LNCaP clone FGC (cell line): ENCODE data around the gene LRRTM4.

ENCODE experiments used
- DNase-seq: peaks from one replicate; pipeline ENCODE4 v3.0.0-alpha.2; 2011; ENCODE audit warnings: low read depth
- H3K4me3 ChIP-seq: 2 replicates; pipeline ENCODE4 v1.5.1; 2011; ENCODE audit warnings: mild to moderate bottlenecking, low read depth, low read length, control low read depth
- TF ChIP-seq, protein P1 (sequence below): IDR thresholded peaks from 2 replicates; pipeline ENCODE4 v1.5.1; 2012; ENCODE audit warnings: mild to moderate bottlenecking; ENCODE audit not compliant: control insufficient read depth, insufficient read depth; ENCODE audit errors: extremely low read depth

LRRTM4 gene

DNA sequence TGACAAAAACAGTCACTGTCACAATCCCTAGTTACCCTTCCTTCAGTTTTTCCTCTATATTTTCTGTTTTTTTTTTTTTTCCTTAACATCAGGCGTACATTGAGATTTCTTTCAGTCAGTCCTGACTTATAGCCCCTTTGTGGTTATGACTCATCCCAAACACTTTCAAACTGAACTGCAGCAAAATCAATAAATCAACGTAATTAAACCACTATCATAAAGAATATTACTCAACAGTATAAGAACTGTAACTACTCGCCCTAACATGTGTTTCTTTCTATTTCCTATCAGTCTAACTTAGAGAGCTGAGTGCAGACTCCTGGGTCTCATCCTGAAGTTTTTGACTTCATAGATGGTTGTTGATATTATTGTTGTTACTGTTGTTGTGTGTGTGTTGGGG, 523.5 kb downstream of the LRRTM4 start:
- H3K4me3 ChIP-seq: no peak overlapping the region
- TF ChIP-seq, protein P1, sequence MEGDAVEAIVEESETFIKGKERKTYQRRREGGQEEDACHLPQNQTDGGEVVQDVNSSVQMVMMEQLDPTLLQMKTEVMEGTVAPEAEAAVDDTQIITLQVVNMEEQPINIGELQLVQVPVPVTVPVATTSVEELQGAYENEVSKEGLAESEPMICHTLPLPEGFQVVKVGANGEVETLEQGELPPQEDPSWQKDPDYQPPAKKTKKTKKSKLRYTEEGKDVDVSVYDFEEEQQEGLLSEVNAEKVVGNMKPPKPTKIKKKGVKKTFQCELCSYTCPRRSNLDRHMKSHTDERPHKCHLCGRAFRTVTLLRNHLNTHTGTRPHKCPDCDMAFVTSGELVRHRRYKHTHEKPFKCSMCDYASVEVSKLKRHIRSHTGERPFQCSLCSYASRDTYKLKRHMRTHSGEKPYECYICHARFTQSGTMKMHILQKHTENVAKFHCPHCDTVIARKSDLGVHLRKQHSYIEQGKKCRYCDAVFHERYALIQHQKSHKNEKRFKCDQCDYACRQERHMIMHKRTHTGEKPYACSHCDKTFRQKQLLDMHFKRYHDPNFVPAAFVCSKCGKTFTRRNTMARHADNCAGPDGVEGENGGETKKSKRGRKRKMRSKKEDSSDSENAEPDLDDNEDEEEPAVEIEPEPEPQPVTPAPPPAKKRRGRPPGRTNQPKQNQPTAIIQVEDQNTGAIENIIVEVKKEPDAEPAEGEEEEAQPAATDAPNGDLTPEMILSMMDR: no peak
- no peak for DNase-seq

DNA sequence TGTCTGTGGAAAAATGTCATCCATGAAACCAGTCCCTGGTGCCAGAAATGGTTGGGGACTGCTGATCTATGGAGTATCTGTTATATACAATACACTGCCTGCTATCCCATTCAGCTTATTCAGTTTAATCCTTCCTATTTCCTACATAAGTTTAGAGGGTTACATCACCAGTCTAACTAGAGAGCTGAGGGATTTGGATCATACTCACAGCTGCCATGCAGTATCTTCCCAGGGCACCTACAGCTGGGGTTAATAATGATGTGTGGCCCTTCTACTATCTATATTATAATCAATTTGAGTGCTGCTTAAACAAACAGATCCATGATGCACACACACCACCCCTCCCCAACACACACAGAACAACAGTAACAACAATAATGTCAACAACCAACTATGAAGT, 524.0 kb downstream of the LRRTM4 start:
- no peak for DNase-seq
- TF ChIP-seq, protein P1: no peak
- H3K4me3 ChIP-seq: no peak overlapping the region

DNA sequence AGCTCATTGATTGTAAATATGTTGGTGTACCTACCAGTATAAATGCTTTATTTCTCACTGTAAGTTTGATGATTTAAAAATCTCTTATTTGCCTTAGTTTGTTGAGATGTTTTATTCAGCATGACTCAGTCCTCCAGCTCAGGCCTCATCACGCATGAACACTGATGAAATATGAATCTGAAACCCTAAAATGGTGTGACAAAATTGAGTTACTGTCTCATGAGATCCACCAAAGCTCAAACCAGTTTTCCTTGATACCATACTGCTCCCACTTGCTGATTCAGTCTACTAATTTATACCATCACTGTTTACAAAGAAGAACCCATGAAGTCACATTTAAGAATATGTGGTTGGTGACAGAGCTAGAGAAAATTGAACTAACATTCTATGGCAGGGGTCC, 524.9 kb downstream of the LRRTM4 start:
- no peak for DNase-seq
- TF ChIP-seq, protein P1: no peak

GRCh38 chr2:76985387-76986136, 536.6 kb downstream of the LRRTM4 start:
- H3K4me3 ChIP-seq: no peak overlapping the region
- TF ChIP-seq, protein P1: no peak
- no peak for DNase-seq

More for the DNA sequence above, 524.9 kb downstream of the LRRTM4 start:
- H3K4me3 ChIP-seq: no peak overlapping the region

GRCh38 chr2:76984359-76984758, 537.8 kb downstream of the LRRTM4 start:
- H3K4me3 ChIP-seq: no peak overlapping the region
- TF ChIP-seq, protein P1: no peak
- no peak for DNase-seq

GRCh38 chr2:76980067-76980787, 541.9 kb downstream of the LRRTM4 start:
- no peak for DNase-seq
- TF ChIP-seq, protein P1: no peak
- H3K4me3 ChIP-seq: no peak overlapping the region
